B cell (primary cell): ENCODE data around the gene ACTRT3. TPM values are rescaled to one million over a fixed set of nuclear protein-coding genes. Genes with fewer than 3 reads are reported as not detected.

ENCODE experiments used
- ATAC-seq: fragments of 200-7000 bp; cut with Tn5 transposase; one replicate; pipeline ENCODE4 v1.10.0; 2021; ENCODE audit warnings: low read depth, mild to moderate bottlenecking, moderate number of reproducible peaks, moderate library complexity
- CTCF ChIA-PET: fragments of 350-600 bp; sonication (Branson Sonifier 250); formaldehyde crosslinking; loops from one replicate; lab custom pipeline; 2021; ENCODE audit warnings: antibody characterized with exemption, inconsistent platforms; lab: Charles Lee
- POLR2A ChIA-PET: fragments of 350-600 bp; sonication (Branson Sonifier 250); formaldehyde crosslinking; loops from one replicate; lab custom pipeline; 2021; ENCODE audit warnings: antibody characterized with exemption; lab: Charles Lee
- DNase-seq: peaks from one replicate; pipeline ENCODE4 v3.0.0; 2013
- H2AFZ ChIP-seq: 2 replicates; pipeline ENCODE4 v1.6.1; 2012; ENCODE audit warnings: mild to moderate bottlenecking, low read depth, low read length; ENCODE audit not compliant: insufficient read depth, poor library complexity, severe bottlenecking
- H3K27ac ChIP-seq, 2 donors: 1 replicate in 1 of 2; 2 replicates in 1 of 2; pipeline ENCODE4 v1.5.1; 2012 to 2013; ENCODE audit warnings: low read length in 2 of 2, mild to moderate bottlenecking in 2 of 2, moderate library complexity in 1 of 2
- H3K27me3 ChIP-seq, 4 experiments: fragments of 200-600 bp in 1 of 4; sonication (generic) in 1 of 4; replicated peaks in 1 of 4; 1 replicate in 2 of 4; 2 replicates in 2 of 4; pipeline versions ENCODE4 v1.6.1 to v1.7.0; 2013 to 2016; ENCODE audit warnings: low read length in 3 of 4, mild to moderate bottlenecking in 2 of 4, mixed read lengths in 1 of 4, moderate library complexity in 1 of 4; ENCODE audit not compliant: insufficient read depth in 4 of 4, control insufficient read depth in 3 of 4; ENCODE audit errors: control extremely low read depth in 1 of 4
- H3K36me3 ChIP-seq, 2 experiments: replicated peaks in 1 of 2; 1 replicate in 1 of 2; 2 replicates in 1 of 2; pipeline versions ENCODE4 v1.6.1 to v1.7.1; 2013; ENCODE audit warnings: low read length in 1 of 2; ENCODE audit not compliant: insufficient read depth in 2 of 2, control insufficient read depth in 1 of 2; ENCODE audit errors: control extremely low read depth in 1 of 2, extremely low read depth in 1 of 2
- H3K4me1 ChIP-seq, 2 donors: fragments of 200-600 bp in 1 of 2; sonication (generic) in 1 of 2; 1 replicate in 1 of 2; 2 replicates in 1 of 2; pipeline versions ENCODE4 v1.5.1 to v1.6.1; 2013 to 2017; ENCODE audit warnings: low read length in 2 of 2; ENCODE audit not compliant: control insufficient read depth in 2 of 2, insufficient read depth in 2 of 2
- H3K4me2 ChIP-seq: replicated peaks from 2 replicates; pipeline ENCODE3; 2012; ENCODE audit warnings: mild to moderate bottlenecking, low read depth, low read length; ENCODE audit not compliant: poor library complexity, severe bottlenecking
- H3K4me3 ChIP-seq, 5 experiments: fragments of 200-600 bp in 1 of 5; sonication (generic) in 1 of 5; 1 replicate in 3 of 5; 2 replicates in 2 of 5; pipeline versions ENCODE4 v1.5.1 to v1.7.0; 2011 to 2016; ENCODE audit warnings: low read length in 4 of 5, mild to moderate bottlenecking in 4 of 5, low read depth in 2 of 5, control low read depth in 1 of 5, moderate library complexity in 1 of 5; ENCODE audit not compliant: insufficient read depth in 1 of 5; ENCODE audit errors: control extremely low read depth in 1 of 5, extremely low read depth in 1 of 5
- H3K79me2 ChIP-seq: fragments of 200-600 bp; sonication (generic); one replicate; pipeline ENCODE4 v1.6.0; 2016; ENCODE audit warnings: low read length; ENCODE audit not compliant: control insufficient read depth, insufficient read depth
- H3K9ac ChIP-seq: fragments of 200-600 bp; sonication (generic); 2 replicates; pipeline ENCODE4 v1.6.1; 2017; ENCODE audit warnings: mild to moderate bottlenecking, low read length, moderate library complexity
- H3K9me3 ChIP-seq, 3 donors: one replicate each; pipeline versions ENCODE4 v1.6.1 to v1.7.1; 2013; ENCODE audit warnings: low read length in 2 of 3; ENCODE audit not compliant: control insufficient read depth in 2 of 3, insufficient read depth in 1 of 3; ENCODE audit errors: control extremely low read depth in 1 of 3
- H4K20me1 ChIP-seq: 2 replicates; pipeline ENCODE4 v1.6.0; 2012; ENCODE audit warnings: mild to moderate bottlenecking, low read length; ENCODE audit not compliant: insufficient read depth, control insufficient read depth, poor library complexity, severe bottlenecking
- H3K27ac Mint-ChIP-seq: one replicate; pipeline ENCODE4 v1.8.0; 2021; ENCODE audit warnings: mixed read lengths
- H3K27me3 Mint-ChIP-seq: one replicate; pipeline ENCODE4 v1.8.0; 2021; ENCODE audit warnings: mixed read lengths
- H3K4me1 Mint-ChIP-seq: one replicate; pipeline ENCODE4 v1.8.0; 2021; ENCODE audit warnings: mixed read lengths
- H3K4me3 Mint-ChIP-seq: one replicate; pipeline ENCODE4 v1.8.0; 2021; ENCODE audit warnings: mixed read lengths
- H3K9me3 Mint-ChIP-seq: one replicate; pipeline ENCODE4 v1.8.0; 2022; ENCODE audit warnings: mixed read lengths; ENCODE audit not compliant: insufficient read depth
- CTCF ChIP-seq: fragments of 200-600 bp; IDR thresholded peaks from one replicate; pipeline ENCODE4 v1.8.0; 2022; ENCODE audit warnings: antibody characterized with exemption, mild to moderate bottlenecking
- EZH2 ChIP-seq: IDR thresholded peaks from 2 replicates; pipeline ENCODE4 v1.6.1; 2012; ENCODE audit warnings: borderline replicate concordance, low read depth, mild to moderate bottlenecking, moderate library complexity, low read length; ENCODE audit not compliant: insufficient read depth, poor library complexity, severe bottlenecking
- WGBS: methylation state at CpG from one replicate; pipeline ENCODE4 v1.1.5; 2013; ENCODE audit warnings: missing lambda C conversion rate; ENCODE audit not compliant: insufficient coverage; 5-methylcytosine and 5-hydroxymethylcytosine counted together
- intact Hi-C: fragments of 100-400 bp; cut with micrococcal nuclease; formaldehyde crosslinking; loops from one replicate; pipeline ENCODE4 v1.10.0; 2022
- polyA plus RNA-seq: library from polyadenylated mRNA; depleted of rRNA; stranded (reverse); fragments of >200 nt; gene quantifications from 2 replicates; pipeline ENCODE4 v1.2.3, GENCODE V29; 2012
- total RNA-seq, 2 donors: library from RNA; stranded (reverse); fragments of 120-200 nt in 1 of 2; gene quantifications; 1 replicate in 1 of 2; 2 replicates in 1 of 2; pipeline versions ENCODE4 v1.2.3 to v1.2.4, GENCODE V29; 2013 to 2022

The ACTRT3 gene
- total and polyA plus RNA-seq, 2 donors (not counting 1 experiment from before 2014, with no cell fraction given): 0.18 to 0.37 TPM

- no CpG with 5 or more reads among the region's 2 CpGs for WGBS
Measured at GRCh38 chr3:169759256-169759655, 10.1 kb downstream of the ACTRT3 start.

More at GRCh38 chr3:169759256-169759655, 10.1 kb downstream of the ACTRT3 start:
- H3K27ac Mint-ChIP-seq: no peak overlapping the region
- no peaks in the 10 kb centered on the region for H4K20me1 ChIP-seq
- DNase-seq (no peak), ATAC-seq (no peak)
- no peak overlapping the region for H3K9ac ChIP-seq
- peaks cover 5% of the 10 kb centered on the region for H3K27me3 Mint-ChIP-seq
- H3K4me1 Mint-ChIP-seq: peaks cover 14% of the 10 kb centered on the region
- H3K4me3 Mint-ChIP-seq: no peak overlapping the region
- peaks cover 12 to 13% of the 10 kb centered on the region in 2 donors for H3K4me1 ChIP-seq
- H3K4me3 ChIP-seq: no peak overlapping the region
- no peaks in the 10 kb centered on the region for H3K9me3 Mint-ChIP-seq
- no peak for TF ChIP-seq EZH2
- TF ChIP-seq CTCF: no peak
- ChIA-PET POLR2A (no interaction called here), CTCF (no interaction called here)
- no peaks in the 10 kb centered on the region for H3K79me2 ChIP-seq
- intact Hi-C loops: no loop called here
- H3K4me2 ChIP-seq: no peak overlapping the region
- H2AFZ ChIP-seq: no peak overlapping the region
- H3K27ac ChIP-seq: no peak overlapping the region
- peaks cover 0 to 9% (median 4%) of the 10 kb centered on the region in 4 experiments for H3K27me3 ChIP-seq
- no peaks in the 10 kb centered on the region for H3K36me3 ChIP-seq
- peaks cover 0 to 4% (median 0%) of the 10 kb centered on the region in 3 donors for H3K9me3 ChIP-seq
